Measurements from ENCODE around the gene DEAF1.

DEAF1 gene

DNA sequence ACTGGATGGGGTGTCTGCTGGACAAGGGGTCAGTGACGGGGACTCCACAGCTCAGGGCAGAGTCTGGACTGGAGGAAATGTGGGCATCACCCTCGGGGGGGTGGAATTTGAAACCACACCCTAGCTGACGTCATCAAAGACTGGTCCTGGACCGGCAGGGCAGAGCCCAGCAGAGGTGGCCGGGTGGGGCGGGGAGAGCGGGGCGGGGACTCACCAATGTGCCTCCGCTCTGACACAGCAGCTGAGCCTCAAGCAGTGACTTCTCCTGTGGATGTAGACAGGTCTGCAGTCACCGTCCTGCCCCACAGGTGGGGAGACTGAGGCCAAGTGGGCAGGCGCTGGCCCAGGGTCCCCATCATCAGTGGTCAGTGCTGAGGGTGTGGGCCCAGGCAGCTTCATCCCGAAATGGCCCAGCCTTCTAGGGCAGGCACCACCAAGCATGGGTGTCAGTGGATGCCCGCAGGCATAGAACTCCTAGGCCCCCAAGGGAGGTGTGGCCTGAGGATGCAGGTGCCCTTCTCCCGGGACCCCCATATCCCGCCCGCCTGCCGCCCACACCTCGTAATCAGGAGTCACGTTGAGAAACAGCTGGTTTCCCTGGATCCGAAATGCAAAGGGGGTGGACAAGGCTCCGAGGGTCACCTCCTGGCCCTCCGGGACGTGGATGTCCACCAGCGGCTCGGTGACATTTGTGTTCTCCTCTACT lies 70.9 kb downstream of the DEAF1 start:
- DNase-seq, result no peak

DNA sequence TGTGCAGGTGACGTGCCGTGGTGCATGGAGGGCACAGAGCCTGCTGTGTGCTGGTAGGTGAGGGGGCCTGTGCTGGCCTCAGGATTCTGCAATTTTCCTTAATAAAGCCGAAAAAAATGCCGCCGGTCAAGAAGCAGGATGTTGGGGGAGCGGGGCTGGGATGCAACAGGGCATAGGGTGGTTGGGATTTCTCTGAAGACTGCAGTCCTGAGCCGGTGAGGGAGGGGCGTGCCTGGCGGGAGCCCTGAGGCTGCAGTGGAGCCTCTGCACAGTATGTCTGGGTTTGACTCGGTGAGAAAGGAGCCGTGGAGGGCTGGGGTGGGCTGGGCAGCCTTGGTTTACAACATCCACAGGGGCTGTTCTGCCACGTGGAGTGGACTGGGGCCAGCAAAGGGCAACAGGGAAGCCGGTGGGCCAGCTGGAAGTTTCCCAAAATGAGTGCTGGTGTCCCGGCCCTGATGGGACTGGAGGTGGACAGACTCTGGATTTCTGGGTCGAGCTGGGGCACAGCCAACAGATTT lies 71.6 kb downstream of the DEAF1 start:
- DNase-seq, result no peak

DNA sequence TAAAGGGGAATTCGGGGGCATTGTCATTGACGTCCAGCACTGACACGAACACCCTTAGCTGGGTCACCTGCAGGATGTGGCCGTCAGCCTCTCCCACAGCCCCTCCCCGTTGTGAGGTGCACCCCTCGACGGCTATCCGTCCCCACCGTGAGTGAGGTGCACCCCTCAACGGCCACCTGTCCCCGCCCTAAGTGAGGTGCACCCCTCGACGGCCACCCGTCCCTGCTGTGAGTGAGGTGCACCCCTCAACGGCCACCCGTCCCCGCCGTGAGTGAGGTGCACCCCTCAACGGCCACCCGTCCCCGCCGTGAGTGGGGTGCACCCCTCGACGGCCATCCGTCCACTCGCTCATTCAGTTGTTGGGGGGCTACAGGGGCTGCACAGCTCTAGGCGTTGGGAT lies 73.2 kb downstream of the DEAF1 start:
- no peak for DNase-seq

DNA sequence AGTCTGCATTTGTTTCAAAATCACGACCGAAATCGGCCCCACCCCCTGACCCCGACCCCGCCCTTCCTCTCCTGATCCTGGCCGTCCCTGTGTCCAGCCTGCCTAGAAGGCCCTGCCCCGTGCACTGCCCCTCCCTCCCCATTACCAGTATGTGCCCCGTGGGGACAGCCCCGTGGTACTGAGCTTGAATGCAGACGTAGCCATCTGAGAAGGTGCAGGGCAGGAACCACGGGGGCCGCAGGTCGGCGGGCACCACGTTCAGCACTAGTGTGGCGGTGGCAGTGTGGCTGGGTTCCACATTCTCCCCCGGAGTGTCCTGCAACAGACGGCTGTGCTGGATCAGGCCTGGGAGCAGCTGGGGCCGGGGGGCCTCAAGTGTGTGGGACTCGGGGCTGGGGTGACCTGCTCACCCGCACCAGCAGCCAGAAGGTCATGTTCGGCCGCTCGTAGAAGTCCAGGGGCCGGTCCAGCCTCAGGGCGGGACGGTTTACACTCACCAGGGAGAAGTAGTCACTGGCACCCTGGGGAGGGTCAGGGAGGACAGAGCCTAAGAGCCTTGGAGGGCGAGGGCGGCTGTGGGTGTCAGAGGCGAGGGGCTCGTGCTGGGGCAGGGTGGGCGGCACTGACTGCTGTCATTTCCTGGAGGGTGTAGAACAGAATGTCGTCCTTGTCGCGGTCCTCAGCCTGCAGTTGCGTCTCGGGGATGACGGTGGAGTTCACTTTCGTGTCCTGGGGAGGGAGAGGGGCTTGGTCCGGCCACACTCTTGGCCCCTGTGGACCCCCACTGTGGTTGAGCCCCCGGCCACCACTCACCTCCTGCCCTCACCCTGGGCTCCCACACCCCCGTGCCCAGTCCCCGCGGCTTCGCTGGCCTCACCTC lies 73.8 kb downstream of the DEAF1 start:
- no peak for DNase-seq

DNA sequence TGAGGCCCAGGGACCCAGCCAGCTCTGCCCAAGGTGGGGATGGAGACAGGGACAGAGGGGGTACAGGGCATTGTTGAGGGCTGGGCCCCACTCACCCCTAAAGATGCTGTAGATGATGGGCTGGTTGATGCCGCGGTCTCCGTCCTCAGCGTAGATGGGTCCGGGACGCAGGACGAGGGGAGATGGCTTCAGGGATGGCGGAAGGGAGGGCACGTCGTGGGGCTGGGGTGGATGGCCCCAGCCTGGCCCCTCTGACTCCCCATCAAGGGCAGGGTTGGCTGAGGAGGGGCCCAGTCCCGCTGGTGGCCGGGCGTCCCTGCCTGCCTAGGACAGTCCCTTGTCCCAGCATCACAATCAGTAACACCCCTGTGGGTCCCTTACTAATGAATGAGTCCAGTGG lies 74.8 kb downstream of the DEAF1 start:
- DNase-seq, result no peak

DNA sequence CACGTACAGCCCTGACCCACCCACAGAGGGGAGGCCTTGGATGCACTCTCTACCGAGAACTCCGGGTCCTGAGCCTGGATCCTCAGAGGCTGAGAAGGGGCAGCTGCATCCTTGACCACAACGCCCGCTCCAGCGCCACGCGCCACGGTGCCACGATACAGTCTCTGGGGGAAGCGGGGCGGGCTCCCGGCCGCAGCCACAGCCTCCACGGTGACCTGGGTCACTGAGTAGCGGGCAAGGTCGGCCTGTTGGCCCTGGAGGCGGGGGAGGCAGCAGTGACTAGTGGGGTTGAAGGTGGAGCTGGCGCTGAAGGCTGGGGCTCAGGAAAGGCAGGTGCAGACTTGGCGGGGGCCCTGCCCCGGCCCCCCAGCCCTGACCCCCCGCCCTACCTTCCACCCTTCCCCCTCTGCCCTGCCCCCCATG lies 75.4 kb downstream of the DEAF1 start:
- DNase-seq, result no peak

DNA sequence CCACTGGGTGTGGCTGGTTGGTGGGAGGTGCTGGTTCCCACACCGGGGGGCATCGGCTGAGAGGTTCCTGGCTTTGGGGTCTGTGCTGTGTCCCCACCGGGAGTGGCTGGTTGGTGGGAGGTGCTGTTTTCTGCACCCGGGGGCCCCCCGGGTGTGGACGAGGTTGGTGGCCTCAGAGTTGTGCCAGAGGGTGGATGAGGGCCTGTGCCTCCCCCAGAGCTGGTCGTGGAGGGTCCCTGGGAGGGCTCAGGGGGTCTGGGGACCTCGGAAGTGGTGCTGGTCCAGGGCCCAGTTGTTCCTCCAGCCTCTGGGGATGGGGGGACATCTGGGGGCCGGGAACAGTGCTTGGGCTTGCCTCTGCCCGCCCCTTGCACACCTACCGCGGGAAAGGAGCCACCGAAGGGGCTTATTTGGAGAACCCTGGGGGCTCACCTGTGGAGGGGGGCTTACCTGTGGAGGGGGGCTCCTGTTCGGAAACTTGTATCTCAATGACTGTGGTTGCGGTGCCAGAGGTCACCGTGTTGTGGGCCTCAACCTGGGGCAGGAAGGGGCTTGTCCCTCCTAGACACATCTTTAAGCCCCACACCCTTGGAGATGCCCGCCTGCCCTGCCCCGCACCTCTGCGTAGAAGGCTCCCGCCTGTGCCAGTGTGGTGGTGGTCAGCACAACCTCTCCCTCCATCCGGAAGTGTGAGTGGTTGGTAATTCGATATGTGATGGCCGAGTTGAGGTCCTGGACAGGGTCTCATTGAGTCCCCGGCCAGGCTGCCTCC lies 76.0 kb downstream of the DEAF1 start:
- DNase-seq, result no peak

DNA sequence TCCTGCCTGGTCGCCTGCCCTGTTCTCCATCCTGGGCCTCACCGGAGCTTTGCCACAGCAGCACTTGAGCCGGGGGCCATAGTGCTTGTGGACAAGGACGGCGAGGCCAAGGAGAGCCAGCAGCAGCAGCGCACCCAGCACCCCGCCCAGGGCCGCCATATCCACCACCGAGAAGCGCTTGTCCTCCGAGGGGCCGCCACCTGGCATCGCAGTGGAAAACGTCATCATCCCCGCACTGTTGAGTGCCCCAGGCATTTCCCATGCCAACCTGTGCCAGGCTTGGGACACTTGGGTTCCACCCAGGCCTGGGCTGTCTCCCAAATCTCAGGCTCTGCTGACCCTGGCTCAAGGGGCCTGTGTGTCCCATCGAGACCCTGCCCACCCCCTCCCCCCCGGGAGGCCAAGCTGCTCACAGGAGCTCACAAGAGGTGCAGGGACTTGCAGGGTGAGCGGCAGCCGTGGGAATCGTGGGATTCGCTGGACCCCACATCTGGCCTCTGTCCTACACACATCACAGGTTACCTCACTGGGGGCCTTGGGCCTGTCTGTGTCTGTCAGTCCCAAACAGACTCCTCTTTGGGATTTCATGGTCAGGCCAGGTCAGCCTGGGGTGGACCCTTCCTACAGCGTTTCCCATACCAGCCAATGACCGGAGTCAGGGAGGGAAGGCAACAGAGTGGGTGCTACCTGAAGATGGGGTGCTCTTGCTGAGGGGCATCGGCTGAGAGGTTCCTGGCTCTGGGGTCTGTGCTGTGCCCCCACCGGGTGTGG lies 76.9 kb downstream of the DEAF1 start:
- DNase-seq, result no peak

DNA sequence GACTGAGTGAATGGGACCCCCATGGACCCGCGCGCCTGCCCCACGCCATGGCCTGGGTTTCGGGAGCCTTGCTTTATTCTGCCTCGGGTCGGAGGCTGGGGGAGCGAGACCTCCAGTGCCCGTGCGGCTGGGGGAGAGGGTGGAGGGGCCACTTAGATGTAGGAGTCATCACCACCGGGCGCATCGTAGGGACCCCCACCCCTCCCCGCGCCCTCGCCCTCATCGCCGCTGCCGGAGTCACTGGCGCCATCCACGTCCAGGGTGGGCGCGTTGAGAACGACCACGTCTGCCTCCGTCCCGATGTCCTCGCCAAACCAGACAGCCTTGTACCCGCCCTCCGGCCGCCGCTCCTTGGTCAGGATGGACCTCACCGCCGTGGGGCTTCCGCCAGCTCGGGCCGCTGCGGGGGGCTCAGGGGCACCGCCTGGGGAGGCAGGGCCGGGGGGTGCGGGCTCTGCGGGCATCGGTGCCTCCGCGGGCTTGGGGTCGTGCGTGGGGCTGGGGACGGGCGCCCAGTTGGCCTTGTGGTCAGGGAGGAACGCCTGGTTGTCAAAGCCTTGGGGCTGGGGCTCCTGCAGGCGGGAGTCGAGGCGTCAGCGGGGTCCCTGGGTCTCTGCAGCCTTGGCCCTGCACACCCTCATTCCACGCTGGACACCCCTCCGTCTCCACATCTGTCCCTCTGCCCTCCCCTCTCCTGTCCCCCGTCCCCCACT lies 77.7 kb downstream of the DEAF1 start:
- no peak for DNase-seq

DNA sequence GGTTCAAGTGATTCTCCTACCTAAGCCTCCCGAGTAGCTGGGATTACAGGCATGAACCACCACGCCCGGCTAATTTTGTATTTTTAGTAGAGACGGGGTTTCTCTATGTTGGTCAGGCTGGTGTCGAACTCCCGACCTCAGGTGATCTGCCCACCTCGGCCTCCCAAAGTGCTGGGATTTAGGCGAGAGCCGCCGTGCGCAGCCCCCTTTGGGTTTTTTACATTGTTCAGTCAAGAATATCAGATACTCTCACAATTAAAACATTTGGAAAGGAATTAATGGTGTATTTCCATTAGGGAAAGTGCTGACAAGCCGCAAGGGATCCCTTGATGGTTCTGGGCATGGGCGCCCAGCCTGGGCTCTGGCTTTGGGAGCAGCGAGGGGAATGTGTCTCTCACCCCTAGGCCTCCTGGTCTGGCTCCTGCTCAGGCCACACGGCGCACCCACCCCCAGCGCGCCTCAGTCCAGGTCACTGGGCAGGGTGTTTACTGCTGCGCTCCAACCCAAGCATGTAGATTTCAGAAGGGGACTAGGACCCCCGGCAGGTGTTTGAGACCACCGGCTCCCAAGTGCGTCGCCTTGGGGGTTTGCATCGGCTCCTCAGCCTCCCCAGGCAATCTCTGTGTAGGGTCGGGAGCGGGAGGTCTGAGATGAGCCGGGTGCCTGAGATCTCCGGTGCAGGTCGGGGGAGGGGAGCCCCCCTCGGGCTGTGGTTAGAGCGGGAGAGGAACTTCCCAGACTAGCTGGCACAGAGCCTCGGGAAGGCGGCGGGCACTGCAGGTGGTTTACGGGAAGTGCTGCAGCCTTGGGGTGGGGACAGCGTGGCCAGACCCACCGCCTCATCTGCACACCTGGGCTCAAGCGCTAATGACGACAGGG lies 78.5 kb downstream of the DEAF1 start:
- no peak for DNase-seq

DNA sequence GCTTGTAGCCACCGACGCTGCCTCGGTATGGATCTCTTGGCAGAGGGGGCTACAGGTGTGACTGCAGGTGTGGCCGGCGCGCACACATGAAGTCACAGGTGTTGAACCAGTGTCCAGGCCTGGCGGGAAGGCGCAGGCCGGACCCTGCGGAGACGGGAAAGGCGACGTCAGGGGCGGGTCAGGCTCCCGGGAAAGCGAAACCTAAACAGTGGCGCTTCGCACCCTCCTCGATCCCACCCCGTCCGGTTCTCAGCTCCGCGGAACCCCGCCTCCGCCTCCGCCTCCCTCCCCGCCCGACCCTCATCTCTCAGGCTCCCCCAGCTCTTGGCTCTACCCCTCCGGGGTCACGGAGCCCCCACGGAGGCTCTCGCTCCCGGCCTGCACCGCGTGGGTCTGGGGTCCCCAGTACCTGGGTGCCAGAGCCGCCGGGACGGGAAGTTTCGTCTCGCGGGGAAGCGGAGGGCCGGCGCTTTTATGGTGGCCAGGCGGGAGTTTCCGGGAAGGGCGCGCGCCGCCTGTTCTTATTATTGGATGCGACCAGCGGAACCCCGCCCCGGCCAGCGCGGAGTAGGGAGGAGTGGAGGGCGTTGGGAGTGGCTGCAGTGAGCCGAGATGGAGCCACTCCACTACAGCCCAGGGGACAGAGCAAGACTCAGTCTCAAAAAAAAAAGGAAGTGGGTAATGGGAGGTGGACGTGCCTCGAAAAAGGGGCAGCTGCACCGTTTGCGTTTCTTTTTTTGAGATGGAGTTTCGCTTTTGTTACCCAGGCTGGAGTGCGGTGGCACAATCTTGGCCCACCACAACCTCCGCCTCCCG lies 79.3 kb downstream of the DEAF1 start, which contains the start of gene IRF7:
Gene IRF7 (minus strand): TSS at position 447 of the 816 bp plus-strand sequence. CDS start 586 bp downstream, outside the sequence.
- DNase-seq, result peak; percentile 97 to 98

DNA sequence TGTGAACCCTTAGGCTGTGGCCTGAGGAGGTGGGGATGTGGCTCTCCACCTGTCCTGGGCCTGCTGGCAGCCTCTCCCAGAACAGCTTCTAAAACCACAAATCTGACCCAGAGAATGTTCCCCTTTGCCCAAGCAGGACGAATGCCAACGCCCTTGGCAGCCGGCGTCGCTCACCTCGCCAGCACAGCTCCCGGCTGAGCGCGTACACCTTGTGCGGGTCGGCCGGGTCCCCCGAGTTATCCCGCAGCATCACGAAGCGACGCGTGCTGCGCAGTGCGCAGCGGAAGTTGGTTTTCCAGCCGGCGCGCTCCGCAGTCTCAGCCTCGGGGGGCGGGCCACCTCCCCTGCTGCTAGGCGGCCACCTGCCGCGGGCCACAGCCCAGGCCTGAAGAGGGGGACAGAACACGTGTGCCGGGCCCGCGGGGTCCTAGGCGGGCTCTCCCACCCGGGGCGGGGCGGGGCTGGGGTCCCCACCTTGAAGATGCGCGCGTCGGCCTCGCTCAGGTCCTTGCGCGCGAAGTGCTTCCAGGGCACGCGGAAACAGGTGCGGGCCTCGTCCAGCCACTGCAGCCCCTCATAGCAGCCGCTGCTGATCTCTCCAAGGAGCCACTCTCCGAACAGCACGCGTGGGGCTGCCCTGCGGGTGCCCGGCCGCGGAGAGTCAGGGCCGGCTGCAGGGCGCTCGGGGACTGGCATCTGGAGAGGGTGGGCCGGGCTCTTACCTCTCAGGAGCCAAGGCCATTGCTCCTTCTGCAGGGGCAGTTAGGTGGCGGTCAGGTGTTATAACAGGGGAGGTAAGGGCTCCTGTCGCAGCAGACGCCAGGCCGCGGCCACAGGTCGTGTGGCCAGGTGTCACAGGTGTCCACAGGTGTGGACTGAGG lies 80.2 kb downstream of the DEAF1 start:
- DNase-seq, result no peak

DNA sequence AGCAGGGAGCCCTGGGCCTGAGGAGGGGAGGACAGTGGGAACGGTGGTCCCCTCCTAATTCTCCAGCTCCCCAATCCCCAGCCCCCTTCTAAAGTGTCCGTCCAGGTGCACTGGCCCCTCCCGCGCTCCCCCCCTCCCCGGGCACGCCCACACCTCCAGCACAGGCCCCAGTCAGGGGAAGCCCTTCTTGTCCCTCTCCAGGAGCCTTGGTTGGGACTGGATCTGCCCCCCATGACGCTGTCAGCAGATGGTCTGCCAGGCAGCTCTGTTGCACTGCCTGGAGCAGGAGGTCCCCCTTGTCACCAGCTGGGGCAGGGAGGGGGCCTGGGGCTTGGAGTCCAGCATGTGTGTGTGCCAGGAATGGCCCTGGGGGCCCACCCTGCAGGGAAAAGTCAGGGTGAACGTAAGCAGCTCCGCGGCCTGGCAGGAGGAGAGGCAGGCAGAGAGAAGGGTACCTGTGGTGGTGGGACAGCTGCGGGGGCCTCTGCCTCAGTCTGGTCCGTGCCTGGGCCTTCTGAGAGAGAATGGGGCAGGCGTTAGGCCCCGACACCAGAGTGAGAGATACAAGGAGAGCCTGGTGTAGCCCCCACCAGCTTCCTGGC lies 80.9 kb downstream of the DEAF1 start:
- DNase-seq, result no peak

DNA sequence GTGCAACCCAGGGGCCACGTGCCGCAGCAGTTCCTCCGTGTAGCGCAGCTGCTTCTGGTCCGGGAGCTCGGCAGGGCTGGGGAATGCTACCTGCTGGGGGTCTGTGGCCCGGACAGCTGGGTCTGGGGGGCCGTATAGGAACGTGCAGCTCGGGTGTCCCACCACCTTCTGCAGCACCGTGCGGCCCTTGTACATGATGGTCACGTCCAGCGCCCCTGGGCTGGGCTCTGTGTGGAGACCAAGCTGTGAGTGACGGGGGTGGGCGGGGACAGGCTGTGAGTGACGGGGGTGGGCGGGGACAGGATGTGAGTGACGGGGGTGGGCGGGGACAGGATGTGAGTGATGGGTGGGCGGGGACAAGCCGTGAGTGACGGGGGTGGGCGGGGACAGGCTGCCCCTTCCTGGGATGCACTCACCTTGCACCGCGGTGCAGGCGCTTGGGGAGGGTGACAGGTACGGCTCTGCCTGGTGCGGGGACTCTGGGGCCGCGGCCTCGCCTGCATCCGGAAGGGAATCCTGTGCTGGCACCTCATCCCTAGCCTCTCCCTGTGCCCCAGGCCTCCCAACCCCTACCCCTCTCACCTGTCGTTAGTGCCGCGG lies 81.6 kb downstream of the DEAF1 start:
- DNase-seq, result peak; percentile 63 to 68

DNA sequence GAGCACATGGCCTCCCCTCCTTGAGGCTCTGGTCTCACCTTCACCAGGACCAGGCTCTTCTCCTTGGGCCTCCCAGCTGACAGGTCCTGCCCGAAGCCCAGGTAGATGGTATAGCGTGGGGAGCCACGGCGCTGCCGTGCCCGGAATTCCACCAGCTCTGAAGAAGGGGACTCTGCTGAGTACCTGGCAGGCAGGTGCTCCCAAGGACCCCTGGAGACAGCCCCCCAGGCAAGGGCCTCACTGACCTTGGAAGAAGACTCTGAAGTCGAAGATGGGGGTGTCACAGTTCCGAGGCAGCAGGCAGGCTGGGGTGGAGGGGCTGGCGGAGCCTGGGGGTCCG lies 82.1 kb downstream of the DEAF1 start:
- no peak for DNase-seq

DNA sequence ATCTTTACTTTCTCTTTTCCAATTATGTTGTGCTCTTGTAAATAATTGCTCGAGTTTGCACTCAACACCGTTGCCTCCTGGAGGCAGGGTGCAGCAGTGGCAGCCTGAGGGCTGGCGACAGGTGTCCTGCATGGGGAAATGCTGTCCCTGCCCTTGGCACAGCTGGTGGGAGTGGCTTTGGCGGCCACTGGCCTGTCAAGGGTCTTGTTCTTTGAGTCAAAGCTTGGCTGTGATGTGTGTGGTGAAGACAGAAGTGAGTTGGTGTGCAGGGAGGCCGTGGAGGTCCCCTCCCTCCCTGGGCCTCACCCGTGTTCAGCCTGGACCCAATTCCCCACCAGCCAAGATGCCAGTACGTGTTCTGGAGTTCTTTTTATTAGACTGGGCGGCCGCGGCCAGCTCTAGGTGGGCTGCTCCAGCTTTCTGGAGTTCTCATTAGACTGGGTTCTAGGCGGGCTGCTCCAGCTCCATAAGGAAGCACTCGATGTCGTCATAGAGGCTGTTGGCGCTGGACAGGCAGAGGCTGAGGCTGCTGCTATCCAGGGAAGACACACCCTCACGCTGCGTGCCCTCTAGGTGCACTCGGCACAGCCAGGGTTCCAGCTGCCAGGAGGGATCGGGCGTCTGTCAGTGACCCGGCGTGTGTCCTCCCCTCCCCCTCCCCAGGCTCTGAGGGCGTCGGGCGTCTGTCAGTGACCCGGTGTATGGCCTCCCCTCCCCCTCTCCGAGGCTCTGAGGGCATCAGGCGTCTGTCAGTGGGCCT lies 82.6 kb downstream of the DEAF1 start:
- DNase-seq, result no peak

All from inflammatory macrophage treated with lipopolysaccharide for 1 hour (primary cell).